ENCODE results near the gene BIK. TPM values are rescaled to one million over a fixed set of nuclear protein-coding genes. Genes with fewer than 3 reads are reported as not detected.
A peak's percentile ranks its signal among the peaks of the same experiment; 100 is the strongest.

The BIK gene
- total and polyA plus RNA-seq, 12 donors, result 0.28 to 0.88 (median 0.57) TPM; not detected in 5

DNA sequence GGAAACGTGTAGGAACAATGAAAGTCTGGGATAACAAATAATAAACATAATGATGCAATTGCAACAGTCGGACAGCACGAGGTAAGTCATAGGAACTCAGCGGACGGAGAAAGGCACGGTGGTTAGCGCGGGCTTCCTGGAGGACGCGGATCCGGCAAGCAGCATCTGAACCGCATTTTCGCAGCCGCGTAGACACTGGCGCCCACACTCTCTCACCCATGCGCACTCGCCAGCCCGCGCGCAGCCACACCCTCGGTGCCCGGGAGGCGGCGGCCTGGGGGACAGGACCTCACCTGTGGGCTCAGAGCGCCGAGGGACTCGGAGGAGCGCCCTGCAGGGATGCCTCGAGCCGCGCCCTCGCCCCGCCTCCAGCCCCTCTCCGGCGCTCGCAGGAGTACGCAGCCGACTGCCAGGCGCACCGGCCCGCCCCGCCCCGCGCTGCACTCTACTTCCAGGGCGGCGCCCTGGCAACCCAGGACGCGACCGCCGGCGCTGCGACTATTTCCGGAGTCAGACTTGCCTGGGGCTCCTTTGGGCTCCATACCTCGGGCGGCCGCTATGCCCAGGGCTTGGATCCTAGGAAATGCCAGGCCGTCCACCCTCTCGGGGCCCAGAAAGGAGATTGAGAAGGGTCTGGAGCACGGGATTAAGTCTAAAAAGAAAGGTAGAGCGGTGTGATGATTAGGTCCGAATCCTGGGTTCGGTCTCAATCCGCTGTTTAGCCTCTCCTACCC, 21.4 kb upstream of the BIK start, which contains the start of gene TTLL1:
Gene TTLL1, minus strand, starts transcription at position 408 of the 734 bp plus-strand sequence. CDS start 13,805 bp downstream, outside the sequence.
- no peaks in the 10 kb centered on the region for H3K36me3 ChIP-seq
- peaks cover 0 to 37% (median 15%) of the 10 kb centered on the region in 9 donors for H3K4me1 ChIP-seq
- H3K9me3 ChIP-seq, result no peaks in the 10 kb centered on the region
- H3K27me3 ChIP-seq, result no peaks in the 10 kb centered on the region
- ATAC-seq, result peak; percentile 91 to 96 (median 95)
- intact Hi-C loops (cut with DNase I), result loop anchor here in 3 of 10 donors (5.0 to 10.0 kb wide), 3 partner anchors 56 to 224 kb away; partner anchors contain the start of gene MCAT (in 1 of the 3)
- H3K27ac ChIP-seq, result peak within 1 kb of the TSS in 9 of 10 donors; percentile 40 to 83 (median 71)
- 4 to 5% methylated on average over 64 of the region's 64 CpGs for WGBS, 2 donors
- TF ChIP-seq, protein P1, sequence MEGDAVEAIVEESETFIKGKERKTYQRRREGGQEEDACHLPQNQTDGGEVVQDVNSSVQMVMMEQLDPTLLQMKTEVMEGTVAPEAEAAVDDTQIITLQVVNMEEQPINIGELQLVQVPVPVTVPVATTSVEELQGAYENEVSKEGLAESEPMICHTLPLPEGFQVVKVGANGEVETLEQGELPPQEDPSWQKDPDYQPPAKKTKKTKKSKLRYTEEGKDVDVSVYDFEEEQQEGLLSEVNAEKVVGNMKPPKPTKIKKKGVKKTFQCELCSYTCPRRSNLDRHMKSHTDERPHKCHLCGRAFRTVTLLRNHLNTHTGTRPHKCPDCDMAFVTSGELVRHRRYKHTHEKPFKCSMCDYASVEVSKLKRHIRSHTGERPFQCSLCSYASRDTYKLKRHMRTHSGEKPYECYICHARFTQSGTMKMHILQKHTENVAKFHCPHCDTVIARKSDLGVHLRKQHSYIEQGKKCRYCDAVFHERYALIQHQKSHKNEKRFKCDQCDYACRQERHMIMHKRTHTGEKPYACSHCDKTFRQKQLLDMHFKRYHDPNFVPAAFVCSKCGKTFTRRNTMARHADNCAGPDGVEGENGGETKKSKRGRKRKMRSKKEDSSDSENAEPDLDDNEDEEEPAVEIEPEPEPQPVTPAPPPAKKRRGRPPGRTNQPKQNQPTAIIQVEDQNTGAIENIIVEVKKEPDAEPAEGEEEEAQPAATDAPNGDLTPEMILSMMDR (IDR thresholded peaks at IDR 0.05), result peak in 3 of 9 donors; percentile 6 to 27 (median 14)
- H3K4me3 ChIP-seq, result peak within 1 kb of the TSS; percentile 51 to 100 (median 80)
- peak; percentile 88 to 91 for DNase-seq

GRCh38 chr22:43090130-43090789, 20.3 kb upstream of the BIK start:
- Histone ChIP-seq H3K9me3 (no peaks in the 10 kb centered on the region), H3K4me3 (peak overlapping the region in 2 of 10 donors; percentile 76 to 85), H3K27me3 (no peaks in the 10 kb centered on the region), H3K36me3 (no peaks in the 10 kb centered on the region), H3K4me1 (peaks cover 0 to 46% (median 15%) of the 10 kb centered on the region in 9 donors), H3K27ac (peak overlapping the region in 6 of 10 donors; percentile 12 to 83 (median 68))
- intact Hi-C loops (cut with DNase I), result loop anchor here in 2 of 10 donors (1.0 to 10.0 kb wide), 4 partner anchors 217 to 445 kb away; partner anchors contain the start of genes ATP5MGL (in 1 of the 2) and CYB5R3 (in 1 of the 2)
- TF ChIP-seq, protein P1 (IDR thresholded peaks at IDR 0.05), result peak in 8 of 9 donors; percentile 15 to 61 (median 48)
- WGBS, 2 donors, result 44 to 54% methylated on average over 6 of the region's 6 CpGs
- ATAC-seq (peak; percentile 5 to 79 (median 50)), DNase-seq (peak in 1 of 2 donors; percentile 62)

DNA sequence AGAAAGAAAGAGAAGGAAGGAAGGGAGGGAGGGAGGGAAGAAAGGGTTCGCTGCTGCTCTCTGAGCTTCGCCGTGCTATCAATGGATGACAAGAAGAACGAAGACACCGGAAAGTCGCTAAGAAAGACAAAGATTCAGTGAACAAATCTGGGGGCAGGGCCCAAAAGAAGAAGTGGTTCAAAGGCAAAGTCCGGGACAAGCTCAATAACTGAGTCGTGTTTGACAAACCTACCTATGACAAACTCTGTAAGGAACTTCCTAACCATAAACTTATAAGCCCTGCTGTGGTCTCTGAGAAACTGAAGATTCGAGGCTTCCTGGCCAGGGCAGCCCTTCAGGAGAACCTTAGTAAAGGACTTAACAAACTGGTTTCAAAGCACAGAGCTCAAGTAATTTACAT, 18.5 kb upstream of the BIK start:
- no peak overlapping the region for H3K4me3 ChIP-seq
- H3K27ac ChIP-seq, result no peak overlapping the region
- WGBS, 2 donors, result 72 to 78% methylated on average over 9 of the region's 9 CpGs
- H3K4me1 ChIP-seq, result peaks cover 0 to 31% (median 15%) of the 10 kb centered on the region in 9 donors
- intact Hi-C loops (cut with DNase I), result loop anchor here in 1 of 10 donors (5.0 to 10.0 kb wide), 2 partner anchors 310 to 447 kb away; partner anchors contain the start of genes ATP5MGL and CYB5R3
- H3K27me3 ChIP-seq, result no peaks in the 10 kb centered on the region
- ATAC-seq (no peak), DNase-seq (no peak)
- TF ChIP-seq, protein P1 (IDR thresholded peaks at IDR 0.05), result no peak
- H3K36me3 ChIP-seq, result no peaks in the 10 kb centered on the region
- peaks cover 0 to 12% (median 0%) of the 10 kb centered on the region in 11 donors for H3K9me3 ChIP-seq

GRCh38 chr22:43094085-43094484, 16.5 kb upstream of the BIK start:
- H3K27me3 ChIP-seq, result no peaks in the 10 kb centered on the region
- ATAC-seq, result peak; percentile 13 to 67 (median 34)
- peak; percentile 53 to 76 for DNase-seq
- peaks cover 0 to 14% (median 0%) of the 10 kb centered on the region in 11 donors for H3K9me3 ChIP-seq
- peak overlapping the region in 3 of 10 donors; percentile 31 to 69 (median 38) for H3K27ac ChIP-seq
- WGBS, 2 donors, result 33 to 38% methylated on average over 7 of the region's 7 CpGs
- peaks cover 0 to 32% (median 14%) of the 10 kb centered on the region in 9 donors for H3K4me1 ChIP-seq
- intact Hi-C loops (cut with DNase I), result loop anchor here in 1 of 10 donors (5.0 to 10.0 kb wide), 2 partner anchors 312 to 449 kb away; partner anchors contain the start of genes ATP5MGL and CYB5R3
- H3K36me3 ChIP-seq, result no peaks in the 10 kb centered on the region
- TF ChIP-seq, protein P1 (IDR thresholded peaks at IDR 0.05), result peak in 4 of 9 donors; percentile 10 to 25 (median 22)
- no peak overlapping the region for H3K4me3 ChIP-seq

Data from heart right ventricle (tissue), 16 donors.